ENCODE results near the gene CPNE7.

DNA sequence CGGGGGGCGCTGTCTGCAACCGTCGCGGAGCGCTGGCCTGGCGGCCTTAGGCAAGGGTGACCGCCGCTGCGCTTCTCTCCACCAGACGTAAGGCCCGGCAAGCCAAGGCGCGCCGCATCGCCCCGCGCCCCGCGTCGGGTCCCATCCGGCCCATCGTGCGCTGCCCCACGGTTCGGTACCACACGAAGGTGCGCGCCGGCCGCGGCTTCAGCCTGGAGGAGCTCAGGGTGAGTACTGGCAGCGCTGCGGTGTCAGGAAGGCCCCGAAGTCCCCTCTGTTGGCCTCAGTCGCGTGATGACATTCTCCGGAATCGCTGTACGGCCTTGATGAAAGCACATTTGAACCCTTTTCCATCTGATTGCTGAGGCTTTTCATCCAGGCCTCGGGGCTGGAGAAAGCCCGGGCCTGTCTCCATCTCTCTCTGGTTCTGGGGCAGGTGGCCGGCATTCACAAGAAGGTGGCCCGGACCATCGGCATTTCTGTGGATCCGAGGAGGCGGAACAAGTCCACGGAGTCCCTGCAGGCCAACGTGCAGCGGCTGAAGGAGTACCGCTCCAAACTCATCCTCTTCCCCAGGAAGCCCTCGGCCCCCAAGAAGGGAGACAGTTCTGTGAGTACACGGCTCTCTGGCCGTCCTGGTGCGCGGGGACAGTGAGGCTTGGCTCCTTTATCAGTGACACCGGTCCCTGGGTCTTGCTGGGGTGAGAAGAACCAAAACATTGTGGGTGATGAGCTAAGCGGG is 14.2 kb upstream of the CPNE7 start:
- TF ChIP-seq, protein P1, sequence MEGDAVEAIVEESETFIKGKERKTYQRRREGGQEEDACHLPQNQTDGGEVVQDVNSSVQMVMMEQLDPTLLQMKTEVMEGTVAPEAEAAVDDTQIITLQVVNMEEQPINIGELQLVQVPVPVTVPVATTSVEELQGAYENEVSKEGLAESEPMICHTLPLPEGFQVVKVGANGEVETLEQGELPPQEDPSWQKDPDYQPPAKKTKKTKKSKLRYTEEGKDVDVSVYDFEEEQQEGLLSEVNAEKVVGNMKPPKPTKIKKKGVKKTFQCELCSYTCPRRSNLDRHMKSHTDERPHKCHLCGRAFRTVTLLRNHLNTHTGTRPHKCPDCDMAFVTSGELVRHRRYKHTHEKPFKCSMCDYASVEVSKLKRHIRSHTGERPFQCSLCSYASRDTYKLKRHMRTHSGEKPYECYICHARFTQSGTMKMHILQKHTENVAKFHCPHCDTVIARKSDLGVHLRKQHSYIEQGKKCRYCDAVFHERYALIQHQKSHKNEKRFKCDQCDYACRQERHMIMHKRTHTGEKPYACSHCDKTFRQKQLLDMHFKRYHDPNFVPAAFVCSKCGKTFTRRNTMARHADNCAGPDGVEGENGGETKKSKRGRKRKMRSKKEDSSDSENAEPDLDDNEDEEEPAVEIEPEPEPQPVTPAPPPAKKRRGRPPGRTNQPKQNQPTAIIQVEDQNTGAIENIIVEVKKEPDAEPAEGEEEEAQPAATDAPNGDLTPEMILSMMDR (IDR thresholded peaks at IDR 0.05) = no peak; the same call in 1 of the 2 replicates
- TF ChIP-seq ZFX (IDR thresholded peaks at IDR 0.05; ENCODE audit: borderline replicate concordance) = no peak

Data from 22Rv1 (cell line).